Kidney epithelial cell (primary cell): ENCODE results near the gene GSN. TPM values are rescaled to one million over a fixed set of nuclear protein-coding genes. Genes with fewer than 3 reads are reported as not detected.

Experiments
- DNase-seq: peaks from one replicate; pipeline ENCODE4 v3.0.0-alpha.2; 2010; ENCODE audit warnings: low read depth
- H3K27me3 ChIP-seq: 2 replicates; pipeline ENCODE4 v1.6.0; 2011; ENCODE audit warnings: low read length; ENCODE audit not compliant: control insufficient read depth, insufficient read depth
- H3K36me3 ChIP-seq: 2 replicates; pipeline ENCODE4 v1.5.1; 2011; ENCODE audit warnings: low read length; ENCODE audit not compliant: control insufficient read depth, insufficient read depth
- H3K4me3 ChIP-seq: 2 replicates; pipeline ENCODE4 v1.5.1; 2011; ENCODE audit warnings: low read depth, mild to moderate bottlenecking, control low read depth, low read length
- CTCF ChIP-seq: IDR thresholded peaks from 2 replicates; pipeline ENCODE4 v1.5.1; 2011; ENCODE audit warnings: mild to moderate bottlenecking, moderate library complexity, low read length, control low read depth, inconsistent platforms; ENCODE audit not compliant: insufficient read depth, poor library complexity, severe bottlenecking
- total RNA-seq: library from RNA; depleted of rRNA; stranded (reverse); fragments of >200 nt; gene quantifications from 2 replicates; pipeline ENCODE4 v1.2.3, GENCODE V29; 2015

GSN gene
- total RNA-seq, 1 donor from 2014 or later = 163 TPM

- H3K27me3 ChIP-seq = no peaks in the 10 kb centered on the region
- no peaks in the 10 kb centered on the region for H3K36me3 ChIP-seq
- DNase-seq = no peak
- no peak overlapping the region for H3K4me3 ChIP-seq
- TF ChIP-seq CTCF = no peak
Measured at GRCh38 chr9:121282277-121283079, 14.5 kb downstream of the GSN start.

DNA sequence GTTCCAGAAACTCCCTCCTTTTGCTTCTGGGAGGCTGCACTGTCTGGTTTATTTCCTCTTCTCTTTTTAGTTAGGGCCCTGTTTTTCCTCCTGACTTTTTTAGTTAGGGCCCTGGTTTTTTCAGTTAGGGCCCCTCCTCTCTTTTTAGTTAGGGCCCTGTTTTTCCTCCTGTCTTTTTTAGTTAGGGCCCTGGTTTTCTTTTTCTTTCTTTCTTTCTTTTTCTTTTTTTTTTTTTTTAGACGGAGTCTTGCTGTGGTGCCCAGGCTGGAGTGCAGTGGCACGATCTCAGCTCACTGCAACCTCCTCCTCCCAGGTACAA, 15.1 kb downstream of the GSN start:
- Histone ChIP-seq H3K27me3 (no peaks in the 10 kb centered on the region), H3K36me3 (no peaks in the 10 kb centered on the region), H3K4me3 (no peak overlapping the region)
- DNase-seq = no peak
- TF ChIP-seq CTCF = no peak

- DNase-seq = no peak
- no peak for TF ChIP-seq CTCF
- Histone ChIP-seq H3K4me3 (no peak overlapping the region), H3K27me3 (no peaks in the 10 kb centered on the region), H3K36me3 (peaks cover 1% of the 10 kb centered on the region)
Measured at GRCh38 chr9:121283856-121284732, 16.1 kb downstream of the GSN start.

DNA sequence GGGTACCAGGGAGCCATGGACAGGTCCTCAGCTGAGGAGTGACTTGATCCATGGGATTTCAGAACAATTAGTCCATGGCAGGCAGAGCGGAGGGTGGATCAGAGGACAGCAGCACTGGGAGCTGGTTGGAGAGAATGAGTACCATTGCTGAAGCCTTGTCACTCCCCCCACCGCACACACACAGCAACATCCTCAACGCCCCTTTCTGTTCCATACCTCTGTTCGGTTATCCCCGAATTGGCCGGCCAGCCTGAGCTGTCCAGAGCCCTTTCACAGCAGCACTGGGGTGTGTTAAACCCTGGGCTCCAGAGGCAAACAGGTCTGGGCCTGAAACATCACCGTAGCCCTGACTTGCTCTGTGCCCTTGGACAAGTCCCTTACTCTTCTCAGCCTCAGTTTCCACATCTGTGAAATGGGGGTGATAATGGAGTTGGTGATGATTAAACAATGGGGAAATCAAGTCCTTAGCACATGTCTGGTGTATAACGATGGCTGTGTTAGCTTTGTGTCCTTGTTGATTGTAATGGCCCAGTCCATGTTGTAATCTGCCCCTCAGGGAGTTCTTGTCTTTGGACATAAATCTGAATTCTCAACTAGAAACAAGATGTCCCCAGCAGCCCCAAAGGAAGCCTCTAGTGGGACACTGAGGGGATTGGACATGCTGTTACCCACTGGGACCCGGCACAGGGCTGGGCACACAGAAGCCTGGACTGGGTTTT, 16.9 kb downstream of the GSN start:
- H3K27me3 ChIP-seq = no peaks in the 10 kb centered on the region
- no peak overlapping the region for H3K4me3 ChIP-seq
- TF ChIP-seq CTCF = no peak
- DNase-seq = no peak
- peaks cover 1% of the 10 kb centered on the region for H3K36me3 ChIP-seq

GRCh38 chr9:121285835-121286687, 18.1 kb downstream of the GSN start:
- Histone ChIP-seq H3K27me3 (no peaks in the 10 kb centered on the region), H3K4me3 (no peak overlapping the region), H3K36me3 (peaks cover 1% of the 10 kb centered on the region)
- TF ChIP-seq CTCF = no peak
- DNase-seq = no peak
